Regular cardiac myocyte (primary cell): ENCODE measurements around the gene HACL1. TPM values are rescaled to one million over a fixed set of nuclear protein-coding genes. Genes with fewer than 3 reads are reported as not detected.

Experiments used
- total RNA-seq: library from RNA; depleted of rRNA; stranded (reverse); fragments of >200 nt; gene quantifications from 2 replicates; pipeline ENCODE4 v1.2.3, GENCODE V29; 2014

The HACL1 gene
- 23.0 and 26.8 TPM in 2 replicates for total RNA-seq

GRCh38 chr3:15601399-15602145 lies at the start of gene HACL1, which contains the start of gene BTD:
TSS of gene HACL1 (minus strand) at chr3:15601569. CDS start at chr3:15601463, 106 bp downstream.
TSS of gene BTD (plus strand) at chr3:15601745. CDS start at chr3:15635440, 33,695 bp downstream.

DNA sequence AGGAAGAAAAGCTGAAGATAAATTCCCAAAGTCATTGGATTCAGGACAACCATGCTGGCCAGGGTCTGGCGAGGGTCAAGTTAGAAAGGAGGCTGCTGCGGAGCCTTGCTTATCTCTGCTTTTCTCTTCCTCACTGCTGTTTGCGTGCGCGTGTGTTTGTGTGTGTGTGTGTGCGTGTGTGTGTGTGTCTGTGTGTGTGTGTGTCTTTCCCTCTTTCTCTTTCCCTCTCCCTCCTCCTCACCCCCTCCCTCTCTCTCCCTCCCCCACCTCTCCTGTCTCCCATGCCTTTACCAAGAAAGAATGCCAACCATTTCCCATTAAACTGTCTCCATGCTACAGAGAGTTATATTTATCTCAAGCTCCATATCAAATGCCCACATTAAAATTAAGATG lies 79.8 kb downstream of the HACL1 start, which contains the start of gene COLQ:
Gene COLQ (minus strand): TSS at position 134 of the 393 bp plus-strand sequence. CDS start 81 bp downstream, at position 53.

Other genes starting within 250 kb of the HACL1 start
- 38.2 and 38.3 TPM in 2 replicates for gene METTL6, start 174.0 kb downstream of the HACL1 start, total RNA-seq
- 30.9 and 38.6 TPM in 2 replicates for gene EAF1, start 174.0 kb downstream of the HACL1 start, total RNA-seq
- gene COLQ, start 79.9 kb downstream of the HACL1 start, total RNA-seq: under 0.01 and 0.28 TPM in 2 replicates
- gene BTD, start 176 bp upstream of the HACL1 start, total RNA-seq: 21.9 and 42.0 TPM in 2 replicates
- 126 and 155 TPM in 2 replicates for gene ANKRD28, start 196.4 kb upstream of the HACL1 start, total RNA-seq